HUES64 (cell line): ENCODE data around the gene SLC1A2.

ENCODE experiments used
- H3K27ac ChIP-seq: 2 replicates; pipeline ENCODE4 v1.7.0; 2013; ENCODE audit warnings: low read depth, low read length, inconsistent platforms
- H3K27me3 ChIP-seq: 2 replicates; pipeline ENCODE4 v1.6.1; 2013; ENCODE audit warnings: mild to moderate bottlenecking, low read length; ENCODE audit not compliant: insufficient read depth
- H3K36me3 ChIP-seq: 2 replicates; pipeline ENCODE4 v1.6.1; 2013; ENCODE audit warnings: mild to moderate bottlenecking, low read length; ENCODE audit not compliant: insufficient read depth
- H3K4me1 ChIP-seq: 2 replicates; pipeline ENCODE4 v1.6.1; 2013; ENCODE audit warnings: mild to moderate bottlenecking, low read length, moderate library complexity; ENCODE audit not compliant: insufficient read depth
- H3K4me3 ChIP-seq: 2 replicates; pipeline ENCODE4 v1.5.1; 2013; ENCODE audit warnings: mild to moderate bottlenecking, low read length, moderate library complexity
- H3K9ac ChIP-seq: 2 replicates; pipeline ENCODE4 v1.6.1; 2013; ENCODE audit warnings: mild to moderate bottlenecking, low read depth, low read length
- H3K9me3 ChIP-seq: 2 replicates; pipeline ENCODE4 v1.6.1; 2013; ENCODE audit warnings: low read depth, low read length; ENCODE audit not compliant: insufficient read depth
- WGBS: fragments of 150-250, 120-280 bp; methylation state at CpG from one replicate; pipeline ENCODE4 v1.1.7; 2013; ENCODE audit warnings: missing lambda C conversion rate; 5-methylcytosine and 5-hydroxymethylcytosine counted together

Gene SLC1A2

GRCh38 chr11:35360055-35360530 lies 59.3 kb downstream of the SLC1A2 start:
- H3K4me1 ChIP-seq, result peaks cover 12% of the 10 kb centered on the region; the same call in 1 of the 2 replicates
- WGBS, result 89% methylated on average over 7 of the region's 7 CpGs
- H3K9me3 ChIP-seq, result no peaks in the 10 kb centered on the region

GRCh38 chr11:35359321-35360054 lies 59.9 kb downstream of the SLC1A2 start:
- WGBS, result 98% methylated on average over 3 of the region's 3 CpGs

More at GRCh38 chr11:35360055-35360530, 59.3 kb downstream of the SLC1A2 start:
- Histone ChIP-seq H3K27me3 (no peaks in the 10 kb centered on the region), H3K36me3 (no peaks in the 10 kb centered on the region), H3K4me3 (no peak overlapping the region), H3K9ac (no peak overlapping the region), H3K27ac (no peak overlapping the region)

GRCh38 chr11:35358391-35358790 lies 61.0 kb downstream of the SLC1A2 start:
- Histone ChIP-seq H3K27me3 (no peaks in the 10 kb centered on the region), H3K36me3 (no peaks in the 10 kb centered on the region), H3K9me3 (no peaks in the 10 kb centered on the region), H3K9ac (no peak overlapping the region), H3K27ac (no peak overlapping the region), H3K4me3 (no peak overlapping the region), H3K4me1 (peaks cover under 1% of the 10 kb centered on the region; the same call in 1 of the 2 replicates)

More at GRCh38 chr11:35359321-35360054, 59.9 kb downstream of the SLC1A2 start:
- Histone ChIP-seq H3K27ac (no peak overlapping the region), H3K9ac (no peak overlapping the region), H3K36me3 (no peaks in the 10 kb centered on the region), H3K4me1 (peaks cover 11% of the 10 kb centered on the region; the same call in 1 of the 2 replicates), H3K27me3 (no peaks in the 10 kb centered on the region), H3K4me3 (no peak overlapping the region), H3K9me3 (no peaks in the 10 kb centered on the region)

GRCh38 chr11:35357923-35358322 lies 61.4 kb downstream of the SLC1A2 start:
- H3K27me3 ChIP-seq, result no peaks in the 10 kb centered on the region
- 94% methylated on average over 5 of the region's 5 CpGs for WGBS
- H3K9me3 ChIP-seq, result no peaks in the 10 kb centered on the region
- no peak overlapping the region for H3K9ac ChIP-seq
- no peaks in the 10 kb centered on the region for H3K4me1 ChIP-seq
- H3K4me3 ChIP-seq, result no peak overlapping the region
- H3K27ac ChIP-seq, result no peak overlapping the region
- H3K36me3 ChIP-seq, result no peaks in the 10 kb centered on the region

- H3K4me1 ChIP-seq, result no peaks in the 10 kb centered on the region
- peaks cover 14% of the 10 kb centered on the region for H3K27me3 ChIP-seq
- no peaks in the 10 kb centered on the region for H3K9me3 ChIP-seq
- no peak overlapping the region for H3K4me3 ChIP-seq
- H3K9ac ChIP-seq, result no peak overlapping the region
- no peak overlapping the region for H3K27ac ChIP-seq
- H3K36me3 ChIP-seq, result no peaks in the 10 kb centered on the region
- WGBS, result 95% methylated on average over 5 of the region's 5 CpGs
Measured at GRCh38 chr11:35355102-35355749, 64.1 kb downstream of the SLC1A2 start.

GRCh38 chr11:35354644-35355043 lies 64.7 kb downstream of the SLC1A2 start:
- H3K4me1 ChIP-seq, result no peaks in the 10 kb centered on the region
- 88% methylated on average over 7 of the region's 7 CpGs for WGBS
- no peaks in the 10 kb centered on the region for H3K36me3 ChIP-seq
- no peaks in the 10 kb centered on the region for H3K9me3 ChIP-seq
- no peak overlapping the region for H3K27ac ChIP-seq
- H3K9ac ChIP-seq, result no peak overlapping the region
- H3K4me3 ChIP-seq, result no peak overlapping the region
- H3K27me3 ChIP-seq, result peaks cover 19% of the 10 kb centered on the region

GRCh38 chr11:35352077-35352888 lies 67.1 kb downstream of the SLC1A2 start:
- Histone ChIP-seq H3K36me3 (no peaks in the 10 kb centered on the region), H3K27me3 (peaks cover 27% of the 10 kb centered on the region), H3K9me3 (no peaks in the 10 kb centered on the region), H3K4me3 (no peak overlapping the region), H3K27ac (no peak overlapping the region), H3K4me1 (no peaks in the 10 kb centered on the region), H3K9ac (no peak overlapping the region)
- WGBS, result 84% methylated on average over 3 of the region's 3 CpGs

- Histone ChIP-seq H3K4me3 (no peak overlapping the region), H3K36me3 (no peaks in the 10 kb centered on the region), H3K9me3 (no peaks in the 10 kb centered on the region), H3K27ac (no peak overlapping the region), H3K27me3 (peaks cover 27% of the 10 kb centered on the region), H3K9ac (no peak overlapping the region), H3K4me1 (peaks cover under 1% of the 10 kb centered on the region; the same call in 1 of the 2 replicates)
- WGBS, result 96% methylated on average over 4 of the region's 4 CpGs
Measured at GRCh38 chr11:35349897-35350296, 69.5 kb downstream of the SLC1A2 start.

- peaks cover 9% of the 10 kb centered on the region for H3K4me1 ChIP-seq
- H3K9ac ChIP-seq, result no peak overlapping the region
- H3K9me3 ChIP-seq, result no peaks in the 10 kb centered on the region
- no peak overlapping the region for H3K4me3 ChIP-seq
- H3K36me3 ChIP-seq, result no peaks in the 10 kb centered on the region
- WGBS, result 96% methylated on average over 9 of the region's 10 CpGs
- peaks cover 27% of the 10 kb centered on the region for H3K27me3 ChIP-seq
- H3K27ac ChIP-seq, result no peak overlapping the region
Measured at GRCh38 chr11:35348898-35349687, 70.3 kb downstream of the SLC1A2 start.

GRCh38 chr11:35347921-35348331 lies 71.4 kb downstream of the SLC1A2 start:
- 70% methylated on average over 1 of the region's 1 CpG for WGBS
- H3K36me3 ChIP-seq, result no peaks in the 10 kb centered on the region
- H3K27ac ChIP-seq, result no peak overlapping the region
- no peak overlapping the region for H3K9ac ChIP-seq
- H3K9me3 ChIP-seq, result no peaks in the 10 kb centered on the region
- no peak overlapping the region for H3K4me3 ChIP-seq
- peaks cover 9% of the 10 kb centered on the region for H3K4me1 ChIP-seq
- H3K27me3 ChIP-seq, result peaks cover 27% of the 10 kb centered on the region
